SU-DHL-6 (cell line): Measurements from ENCODE around the gene WASHC3.

ENCODE experiments used
- H2AFZ ChIP-seq: fragments of 200-600 bp; sonication (generic); 2 replicates; pipeline ENCODE4 v1.6.1; 2014; ENCODE audit warnings: low read depth, mild to moderate bottlenecking, moderate library complexity, mixed read lengths, antibody characterized with exemption, low read length; ENCODE audit not compliant: severe bottlenecking
- H3F3A ChIP-seq: fragments of 200-600 bp; shearing (Covaris generic); 2 replicates; pipeline ENCODE4 v1.6.0; 2016; ENCODE audit warnings: antibody characterized with exemption, mild to moderate bottlenecking; ENCODE audit not compliant: insufficient read depth
- H3K27ac ChIP-seq: fragments of 200-600 bp; sonication (generic); 2 replicates; pipeline ENCODE4 v1.5.1; 2016; ENCODE audit warnings: low read depth, mild to moderate bottlenecking, low read length, moderate library complexity, mixed read lengths
- H3K27me3 ChIP-seq: fragments of 200-600 bp; sonication (generic), shearing (Covaris generic); 2 replicates; pipeline ENCODE4 v1.6.0; 2014; ENCODE audit warnings: mild to moderate bottlenecking, low read length
- H3K36me3 ChIP-seq: fragments of 200-600 bp; sonication (generic); 2 replicates; pipeline ENCODE4 v1.6.1; 2014; ENCODE audit warnings: mild to moderate bottlenecking, low read length, mixed read lengths
- H3K4me2 ChIP-seq: fragments of 300-600, 200-600 bp; shearing (Covaris generic), sonication (generic); 2 replicates; pipeline ENCODE4 v1.6.0; 2014; ENCODE audit warnings: low read length, low read depth, mild to moderate bottlenecking; ENCODE audit not compliant: poor library complexity, severe bottlenecking
- H3K4me3 ChIP-seq: fragments of 200-600 bp; sonication (generic); 2 replicates; pipeline ENCODE4 v1.5.1; 2014; ENCODE audit warnings: antibody characterized with exemption, low read length, mild to moderate bottlenecking, mixed read lengths; ENCODE audit not compliant: insufficient read depth, poor library complexity, severe bottlenecking
- H3K79me2 ChIP-seq: fragments of 200-600 bp; sonication (generic); 2 replicates; pipeline ENCODE4 v1.6.1; 2014; ENCODE audit warnings: mild to moderate bottlenecking, low read length, moderate library complexity; ENCODE audit not compliant: insufficient read depth
- H3K9ac ChIP-seq: fragments of 200-600 bp; sonication (generic); 2 replicates; pipeline ENCODE4 v1.7.0; 2014; ENCODE audit warnings: mild to moderate bottlenecking, low read length
- H3K9me2 ChIP-seq: fragments of 200-600 bp; sonication (generic); replicated peaks from 2 replicates; pipeline ENCODE4 v1.6.1; 2014; ENCODE audit warnings: low read length; ENCODE audit not compliant: insufficient read depth
- H3K9me3 ChIP-seq: fragments of 200-600 bp; sonication (generic); 2 replicates; pipeline ENCODE4 v1.6.1; 2014; ENCODE audit warnings: low read length, mixed read lengths; ENCODE audit not compliant: insufficient read depth
- H4K20me1 ChIP-seq: fragments of 200-600 bp; sonication (generic); 2 replicates; pipeline ENCODE4 v1.6.1; 2014; ENCODE audit warnings: low read depth, mild to moderate bottlenecking, antibody characterized with exemption, low read length, moderate library complexity, mixed read lengths
- CTCF ChIP-seq: fragments of 200-600 bp; sonication (generic); IDR thresholded peaks from one replicate; pipeline ENCODE4 v1.5.1; 2017; ENCODE audit warnings: antibody characterized with exemption, mild to moderate bottlenecking, low read length, moderate library complexity; ENCODE audit not compliant: insufficient read depth, poor library complexity, severe bottlenecking
- EZH2phosphoT487 ChIP-seq: fragments of 200-600 bp; sonication (generic), shearing (Covaris generic); conservative IDR thresholded peaks from 2 replicates; pipeline ENCODE4 v1.6.1; 2018; ENCODE audit warnings: mild to moderate bottlenecking, antibody characterized with exemption, low read length, moderate library complexity, mixed read lengths

Gene WASHC3

GRCh38 chr12:102005256-102005655 lies 56.5 kb downstream of the WASHC3 start:
- no peak overlapping the region for H3K27ac ChIP-seq

GRCh38 chr12:101997102-101997501 lies 64.7 kb downstream of the WASHC3 start:
- Histone ChIP-seq H3K27ac (no peak overlapping the region), H3K9me2 (no peaks in the 10 kb centered on the region), H3K9me3 (no peaks in the 10 kb centered on the region), H3K9ac (no peak overlapping the region), H3K27me3 (no peaks in the 10 kb centered on the region), H2AFZ (no peak overlapping the region), H3K36me3 (no peaks in the 10 kb centered on the region), H4K20me1 (no peaks in the 10 kb centered on the region), H3K79me2 (no peaks in the 10 kb centered on the region), H3K4me3 (no peak overlapping the region), H3F3A (no peaks in the 10 kb centered on the region), H3K4me2 (no peak overlapping the region)
- no peak for TF ChIP-seq EZH2phosphoT487
- no peak for TF ChIP-seq CTCF

More at GRCh38 chr12:102005256-102005655, 56.5 kb downstream of the WASHC3 start:
- Histone ChIP-seq H3K9me3 (no peaks in the 10 kb centered on the region), H3K27me3 (no peaks in the 10 kb centered on the region), H4K20me1 (no peaks in the 10 kb centered on the region), H3K9me2 (no peaks in the 10 kb centered on the region), H3K79me2 (no peaks in the 10 kb centered on the region), H2AFZ (no peak overlapping the region), H3F3A (no peaks in the 10 kb centered on the region), H3K9ac (no peak overlapping the region), H3K36me3 (no peaks in the 10 kb centered on the region), H3K4me2 (no peak overlapping the region), H3K4me3 (no peak overlapping the region)
- TF ChIP-seq CTCF: no peak
- TF ChIP-seq EZH2phosphoT487: no peak

GRCh38 chr12:101995684-101996083 lies 66.1 kb downstream of the WASHC3 start:
- no peak overlapping the region for H3K4me2 ChIP-seq
- H3K27me3 ChIP-seq: no peaks in the 10 kb centered on the region
- H3K27ac ChIP-seq: no peak overlapping the region
- H3K9ac ChIP-seq: no peak overlapping the region
- TF ChIP-seq CTCF: no peak
- no peak for TF ChIP-seq EZH2phosphoT487
- H3K9me3 ChIP-seq: no peaks in the 10 kb centered on the region
- H2AFZ ChIP-seq: no peak overlapping the region
- H3K36me3 ChIP-seq: no peaks in the 10 kb centered on the region
- no peaks in the 10 kb centered on the region for H3K79me2 ChIP-seq
- H4K20me1 ChIP-seq: no peaks in the 10 kb centered on the region
- no peaks in the 10 kb centered on the region for H3K9me2 ChIP-seq
- no peak overlapping the region for H3K4me3 ChIP-seq
- H3F3A ChIP-seq: no peaks in the 10 kb centered on the region
